Measurements from ENCODE around the gene CRIM1. TPM values are rescaled to one million over a fixed set of nuclear protein-coding genes. Genes with fewer than 3 reads are reported as not detected.

Gene CRIM1
- total and polyA plus RNA-seq, 2 experiments from 2014 or later: 10.5 to 36.4 TPM

DNA sequence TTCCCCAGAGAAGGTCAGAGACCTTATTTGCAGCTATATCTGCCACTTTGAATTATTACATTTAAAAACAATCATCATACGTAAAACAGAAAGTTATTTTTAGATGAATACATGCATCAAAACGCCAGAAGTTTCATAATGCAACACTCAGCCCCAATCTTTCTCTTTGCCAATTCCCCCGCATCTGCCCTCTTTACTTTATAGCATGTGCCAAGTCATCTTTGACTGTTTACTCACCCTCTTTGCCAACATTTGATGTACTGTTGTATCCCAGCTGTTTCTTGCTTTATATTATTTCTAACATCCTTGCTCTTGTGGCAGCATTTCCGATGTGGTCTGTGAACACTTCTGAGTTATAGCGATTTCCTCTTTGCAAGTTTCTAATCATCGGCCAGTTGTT lies 86.2 kb downstream of the CRIM1 start (continued):
- TF ChIP-seq, protein P1, sequence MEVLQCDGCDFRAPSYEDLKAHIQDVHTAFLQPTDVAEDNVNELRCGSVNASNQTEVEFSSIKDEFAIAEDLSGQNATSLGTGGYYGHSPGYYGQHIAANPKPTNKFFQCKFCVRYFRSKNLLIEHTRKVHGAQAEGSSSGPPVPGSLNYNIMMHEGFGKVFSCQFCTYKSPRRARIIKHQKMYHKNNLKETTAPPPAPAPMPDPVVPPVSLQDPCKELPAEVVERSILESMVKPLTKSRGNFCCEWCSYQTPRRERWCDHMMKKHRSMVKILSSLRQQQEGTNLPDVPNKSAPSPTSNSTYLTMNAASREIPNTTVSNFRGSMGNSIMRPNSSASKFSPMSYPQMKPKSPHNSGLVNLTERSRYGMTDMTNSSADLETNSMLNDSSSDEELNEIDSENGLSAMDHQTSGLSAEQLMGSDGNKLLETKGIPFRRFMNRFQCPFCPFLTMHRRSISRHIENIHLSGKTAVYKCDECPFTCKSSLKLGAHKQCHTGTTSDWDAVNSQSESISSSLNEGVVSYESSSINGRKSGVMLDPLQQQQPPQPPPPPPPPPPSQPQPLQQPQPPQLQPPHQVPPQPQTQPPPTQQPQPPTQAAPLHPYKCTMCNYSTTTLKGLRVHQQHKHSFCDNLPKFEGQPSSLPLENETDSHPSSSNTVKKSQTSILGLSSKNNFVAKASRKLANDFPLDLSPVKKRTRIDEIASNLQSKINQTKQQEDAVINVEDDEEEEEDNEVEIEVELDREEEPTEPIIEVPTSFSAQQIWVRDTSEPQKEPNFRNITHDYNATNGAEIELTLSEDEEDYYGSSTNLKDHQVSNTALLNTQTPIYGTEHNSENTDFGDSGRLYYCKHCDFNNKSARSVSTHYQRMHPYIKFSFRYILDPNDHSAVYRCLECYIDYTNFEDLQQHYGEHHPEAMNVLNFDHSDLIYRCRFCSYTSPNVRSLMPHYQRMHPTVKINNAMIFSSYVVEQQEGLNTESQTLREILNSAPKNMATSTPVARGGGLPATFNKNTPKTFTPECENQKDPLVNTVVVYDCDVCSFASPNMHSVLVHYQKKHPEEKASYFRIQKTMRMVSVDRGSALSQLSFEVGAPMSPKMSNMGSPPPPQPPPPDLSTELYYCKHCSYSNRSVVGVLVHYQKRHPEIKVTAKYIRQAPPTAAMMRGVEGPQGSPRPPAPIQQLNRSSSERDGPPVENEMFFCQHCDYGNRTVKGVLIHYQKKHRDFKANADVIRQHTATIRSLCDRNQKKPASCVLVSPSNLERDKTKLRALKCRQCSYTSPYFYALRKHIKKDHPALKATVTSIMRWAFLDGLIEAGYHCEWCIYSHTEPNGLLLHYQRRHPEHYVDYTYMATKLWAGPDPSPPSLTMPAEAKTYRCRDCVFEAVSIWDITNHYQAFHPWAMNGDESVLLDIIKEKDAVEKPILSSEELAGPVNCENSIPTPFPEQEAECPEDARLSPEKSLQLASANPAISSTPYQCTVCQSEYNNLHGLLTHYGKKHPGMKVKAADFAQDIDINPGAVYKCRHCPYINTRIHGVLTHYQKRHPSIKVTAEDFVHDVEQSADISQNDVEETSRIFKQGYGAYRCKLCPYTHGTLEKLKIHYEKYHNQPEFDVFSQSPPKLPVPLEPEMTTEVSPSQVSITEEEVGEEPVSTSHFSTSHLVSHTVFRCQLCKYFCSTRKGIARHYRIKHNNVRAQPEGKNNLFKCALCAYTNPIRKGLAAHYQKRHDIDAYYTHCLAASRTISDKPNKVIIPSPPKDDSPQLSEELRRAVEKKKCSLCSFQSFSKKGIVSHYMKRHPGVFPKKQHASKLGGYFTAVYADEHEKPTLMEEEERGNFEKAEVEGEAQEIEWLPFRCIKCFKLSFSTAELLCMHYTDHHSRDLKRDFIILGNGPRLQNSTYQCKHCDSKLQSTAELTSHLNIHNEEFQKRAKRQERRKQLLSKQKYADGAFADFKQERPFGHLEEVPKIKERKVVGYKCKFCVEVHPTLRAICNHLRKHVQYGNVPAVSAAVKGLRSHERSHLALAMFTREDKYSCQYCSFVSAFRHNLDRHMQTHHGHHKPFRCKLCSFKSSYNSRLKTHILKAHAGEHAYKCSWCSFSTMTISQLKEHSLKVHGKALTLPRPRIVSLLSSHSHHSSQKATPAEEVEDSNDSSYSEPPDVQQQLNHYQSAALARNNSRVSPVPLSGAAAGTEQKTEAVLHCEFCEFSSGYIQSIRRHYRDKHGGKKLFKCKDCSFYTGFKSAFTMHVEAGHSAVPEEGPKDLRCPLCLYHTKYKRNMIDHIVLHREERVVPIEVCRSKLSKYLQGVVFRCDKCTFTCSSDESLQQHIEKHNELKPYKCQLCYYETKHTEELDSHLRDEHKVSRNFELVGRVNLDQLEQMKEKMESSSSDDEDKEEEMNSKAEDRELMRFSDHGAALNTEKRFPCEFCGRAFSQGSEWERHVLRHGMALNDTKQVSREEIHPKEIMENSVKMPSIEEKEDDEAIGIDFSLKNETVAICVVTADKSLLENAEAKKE (CRISPR knock-in tag; IDR thresholded peaks at IDR 0.05): no peak

GRCh38 chr2:36444216-36444936 lies 88.8 kb downstream of the CRIM1 start:
- Mint-ChIP-seq H3K36me3 (ENCODE audit: low read depth) (peaks cover 61% of the 10 kb centered on the region), H3K4me1 (peaks cover 14% of the 10 kb centered on the region), H3K27me3 (ENCODE audit: insufficient read depth, low read depth, poor library complexity) (peaks cover 4% of the 10 kb centered on the region), H3K27ac (no peak overlapping the region), H3K4me3 (no peak overlapping the region), H3K9me3 (no peaks in the 10 kb centered on the region)
- Histone ChIP-seq H3K79me2 (replicated peaks; ENCODE audit: insufficient read depth) (peaks cover 29% of the 10 kb centered on the region), H3K36me3 (ENCODE audit: insufficient read depth) (0 out of 2 replicates have a peak, but pooled peaks cover 7% of the 10 kb centered on the region), H3K9me2 (ENCODE audit: insufficient read depth) (peaks cover 3% of the 10 kb centered on the region; the same call in 1 of the 2 replicates), H3F3A (replicated peaks; ENCODE audit: low read depth) (no peaks in the 10 kb centered on the region), H2AFZ (no peak overlapping the region), H3K27ac (ENCODE audit: low read depth) (no peak overlapping the region), H4K20me1 (replicated peaks; ENCODE audit: insufficient read depth) (peaks cover 26% of the 10 kb centered on the region), H3K4me2 (no peak overlapping the region), H3K4me3 (no peak overlapping the region), H3K27me3 (ENCODE audit: insufficient read depth) (no peaks in the 10 kb centered on the region), H3K4me1 (ENCODE audit: insufficient read depth) (peaks cover 4% of the 10 kb centered on the region; the same call in 1 of the 2 replicates)
- no peak for ATAC-seq
- DNase-seq (ENCODE audit: low spot score): no peak
- TF ChIP-seq REST (IDR thresholded peaks at IDR 0.05; ENCODE audit: unreplicated experiment) (no peak), STAT1 (IDR thresholded peaks at IDR 0.05; ENCODE audit: unreplicated experiment) (no peak), EZH2 (IDR thresholded peaks at IDR 0.05; ENCODE audit: low read depth, unreplicated experiment) (no peak), JUNB (IDR thresholded peaks at IDR 0.05; ENCODE audit: unreplicated experiment) (no peak)
- TF ChIP-seq, protein P2, sequence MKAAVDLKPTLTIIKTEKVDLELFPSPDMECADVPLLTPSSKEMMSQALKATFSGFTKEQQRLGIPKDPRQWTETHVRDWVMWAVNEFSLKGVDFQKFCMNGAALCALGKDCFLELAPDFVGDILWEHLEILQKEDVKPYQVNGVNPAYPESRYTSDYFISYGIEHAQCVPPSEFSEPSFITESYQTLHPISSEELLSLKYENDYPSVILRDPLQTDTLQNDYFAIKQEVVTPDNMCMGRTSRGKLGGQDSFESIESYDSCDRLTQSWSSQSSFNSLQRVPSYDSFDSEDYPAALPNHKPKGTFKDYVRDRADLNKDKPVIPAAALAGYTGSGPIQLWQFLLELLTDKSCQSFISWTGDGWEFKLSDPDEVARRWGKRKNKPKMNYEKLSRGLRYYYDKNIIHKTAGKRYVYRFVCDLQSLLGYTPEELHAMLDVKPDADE (IDR thresholded peaks at IDR 0.05): no peak
